Activated CD4-positive, alpha-beta T cell treated with anti-CD3 and anti-CD28 coated beads, Interleukin-2, amount 50 U/mL, for 16 hours (primary cell): ENCODE results near the gene HS3ST4.

Experiments used
- DNase-seq: peaks from one replicate; pipeline ENCODE4 v3.0.0-alpha.2; 2020

Gene HS3ST4

GRCh38 chr16:25897702-25898101 lies 205.9 kb downstream of the HS3ST4 start:
- no peak for DNase-seq

GRCh38 chr16:25905810-25906209 lies 214.1 kb downstream of the HS3ST4 start:
- DNase-seq: no peak

GRCh38 chr16:25910971-25911370 lies 219.2 kb downstream of the HS3ST4 start:
- DNase-seq: no peak

- no peak for DNase-seq
Measured at GRCh38 chr16:25912321-25912720, 220.6 kb downstream of the HS3ST4 start.

GRCh38 chr16:25914357-25914962 lies 222.7 kb downstream of the HS3ST4 start:
- no peak for DNase-seq

DNA sequence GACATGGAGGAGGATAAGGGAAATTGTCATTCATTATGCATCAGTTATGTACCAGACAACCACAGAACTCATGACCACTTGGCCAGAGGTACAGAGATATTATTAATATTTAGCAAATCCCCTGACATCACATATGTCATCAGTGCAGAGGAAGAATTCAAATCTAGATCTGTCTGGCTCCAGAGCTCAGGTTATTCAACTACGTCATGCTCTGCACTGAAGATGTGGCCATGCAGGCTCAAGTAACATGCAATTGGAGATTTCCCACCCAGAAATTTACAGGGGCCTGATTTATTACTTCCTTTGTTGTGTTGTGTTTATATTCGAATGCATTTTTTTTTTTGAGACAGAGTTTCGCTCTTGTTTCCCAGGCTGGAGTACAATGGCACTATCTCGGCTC lies 224.3 kb downstream of the HS3ST4 start:
- DNase-seq: no peak

GRCh38 chr16:25922438-25922837 lies 230.7 kb downstream of the HS3ST4 start:
- DNase-seq: no peak

- DNase-seq: no peak
Measured at GRCh38 chr16:25925421-25925820, 233.7 kb downstream of the HS3ST4 start.

GRCh38 chr16:25931473-25932035 lies 239.8 kb downstream of the HS3ST4 start:
- no peak for DNase-seq

GRCh38 chr16:25941800-25942499 lies 250.2 kb downstream of the HS3ST4 start:
- no peak for DNase-seq

- no peak for DNase-seq
Measured at GRCh38 chr16:25950586-25951281, 259.0 kb downstream of the HS3ST4 start.

GRCh38 chr16:25951999-25952398 lies 260.2 kb downstream of the HS3ST4 start:
- DNase-seq: no peak

- no peak for DNase-seq
Measured at GRCh38 chr16:25952983-25953382, 261.2 kb downstream of the HS3ST4 start.

- no peak for DNase-seq
Measured at GRCh38 chr16:25957707-25958106, 265.9 kb downstream of the HS3ST4 start.

DNA sequence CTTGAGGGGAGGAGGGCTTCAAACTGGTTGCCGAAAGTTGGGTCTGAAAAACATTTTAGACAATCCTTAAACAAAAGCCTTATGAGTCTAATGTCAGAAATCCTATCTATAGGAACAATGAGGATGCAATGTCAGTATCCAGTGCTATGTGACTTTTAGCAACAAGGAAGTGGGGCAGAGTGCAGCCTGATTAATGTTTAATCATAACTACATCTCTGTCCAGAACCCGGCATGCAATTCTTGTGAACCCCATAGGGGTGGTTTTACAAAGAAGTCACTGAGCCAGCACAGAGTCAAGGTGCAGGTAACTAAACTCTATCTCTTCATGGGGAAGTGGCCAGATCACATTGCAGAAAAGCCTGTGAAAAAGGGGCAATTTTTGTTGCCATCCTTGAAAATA lies 267.5 kb downstream of the HS3ST4 start:
- no peak for DNase-seq

GRCh38 chr16:25966172-25967097 lies 274.7 kb downstream of the HS3ST4 start:
- DNase-seq: peak; percentile 83

DNA sequence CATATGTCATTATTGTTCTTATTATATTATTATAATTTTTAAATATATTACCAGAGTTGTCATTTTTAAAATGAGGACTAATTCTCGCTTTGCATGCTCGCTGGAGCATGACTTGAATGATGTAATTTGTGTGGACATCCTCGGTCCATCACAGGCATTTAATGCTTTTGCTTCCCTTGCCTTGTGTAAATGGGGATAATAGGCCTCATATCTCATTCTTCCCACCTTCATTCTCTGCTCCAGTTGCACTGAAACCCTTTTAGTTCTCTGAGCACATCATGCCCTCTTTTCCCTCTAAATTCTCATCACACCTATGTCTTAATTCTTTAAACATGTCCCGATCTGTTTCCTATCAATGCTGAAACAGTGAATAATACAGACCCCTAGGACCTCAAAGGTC lies 285.4 kb downstream of the HS3ST4 start:
- DNase-seq: no peak

- DNase-seq: no peak
Measured at GRCh38 chr16:25978218-25978617, 286.5 kb downstream of the HS3ST4 start.

- no peak for DNase-seq
Measured at GRCh38 chr16:25988084-25988483, 296.3 kb downstream of the HS3ST4 start.

GRCh38 chr16:25988882-25989281 lies 297.1 kb downstream of the HS3ST4 start:
- DNase-seq: no peak

GRCh38 chr16:25996052-25996451 lies 304.3 kb downstream of the HS3ST4 start:
- no peak for DNase-seq

DNA sequence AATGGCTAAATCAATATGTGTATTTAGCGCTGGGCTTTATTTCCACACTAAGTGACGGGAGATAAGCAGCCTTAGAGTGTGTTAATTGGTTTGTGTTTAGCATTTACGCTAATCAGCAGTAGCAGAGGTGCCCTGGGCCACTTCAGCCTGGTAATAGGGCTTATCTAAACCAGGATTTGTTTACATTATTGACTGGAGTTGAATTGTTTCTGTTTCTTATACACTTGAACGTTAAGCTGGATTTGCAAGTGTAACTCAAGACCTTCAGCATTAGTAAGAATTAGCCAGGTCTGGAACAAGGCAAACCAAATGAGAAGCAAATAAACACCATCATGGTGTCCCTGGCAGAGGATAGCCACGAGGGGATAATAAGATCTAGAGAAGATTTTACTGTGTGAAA lies 313.6 kb downstream of the HS3ST4 start:
- DNase-seq: no peak

GRCh38 chr16:26012376-26012775 lies 320.6 kb downstream of the HS3ST4 start:
- DNase-seq: no peak
